Measurements from ENCODE around the gene TMEM209.

The TMEM209 gene

GRCh38 chr7:130118801-130119200, 86.4 kb downstream of the TMEM209 start:
- no peak for DNase-seq

GRCh38 chr7:130118294-130118693, 86.9 kb downstream of the TMEM209 start:
- DNase-seq, result no peak

- DNase-seq, result no peak
Observed at GRCh38 chr7:130114776-130115175, 90.4 kb downstream of the TMEM209 start.

Data from activated CD4-positive, alpha-beta T cell treated with anti-CD3 and anti-CD28 coated beads for 4 hours (primary cell).